ENCODE data around the gene CCDC82.

DNA sequence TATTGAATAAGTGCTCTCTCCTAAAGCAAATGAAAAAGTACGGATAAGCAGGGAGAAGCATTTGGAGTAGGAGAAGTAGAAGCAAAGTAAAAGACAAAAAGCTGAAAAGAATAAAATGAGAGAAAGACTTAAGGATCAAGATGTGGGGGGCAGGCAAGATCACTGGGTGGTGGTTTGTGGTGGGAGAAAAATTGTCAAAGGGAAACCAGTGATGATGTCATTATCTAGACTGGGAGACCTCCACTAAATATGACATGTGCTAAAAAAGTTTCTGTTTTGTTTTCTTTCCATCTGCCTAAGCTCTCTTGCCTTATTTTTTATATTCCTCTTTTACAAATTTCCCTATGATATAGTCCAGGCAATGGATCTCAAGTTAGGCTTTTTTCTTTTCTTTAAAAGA lies 31.9 kb downstream of the CCDC82 start:
- TF ChIP-seq EZH2phosphoT487 (IDR thresholded peaks at IDR 0.05; ENCODE audit: insufficient read depth, low read depth) (no peak), EZH2 (IDR thresholded peaks at IDR 0.05; ENCODE audit: insufficient read depth, poor library complexity, severe bottlenecking) (no peak)
